ENCODE results near the gene SIGLEC1. TPM values are rescaled to one million over a fixed set of nuclear protein-coding genes. Genes with fewer than 3 reads are reported as not detected.

The SIGLEC1 gene
- total RNA-seq, 1 experiment from 2014 or later, result not detected

DNA sequence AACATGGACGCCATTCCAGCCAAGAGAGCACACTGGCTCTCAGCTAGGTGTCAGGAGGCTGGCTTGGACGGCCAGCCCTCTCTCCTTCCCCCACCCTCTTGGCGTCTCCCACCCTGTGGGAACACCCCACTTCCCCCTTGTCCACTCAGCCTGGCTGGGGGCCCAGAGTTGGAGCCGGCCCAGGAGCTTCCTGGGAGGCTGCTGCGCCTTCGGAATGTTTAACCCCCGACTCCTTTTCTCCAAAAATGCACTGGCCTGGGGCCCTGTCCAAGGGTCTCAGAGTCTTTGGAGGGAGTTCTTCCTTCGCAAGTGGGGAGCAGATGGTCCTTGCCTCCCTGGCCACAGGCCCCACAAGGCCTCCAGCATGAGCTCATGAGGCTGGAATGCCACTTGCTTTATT, 34.7 kb downstream of the SIGLEC1 start:
- H3K27me3 ChIP-seq (replicated peaks; ENCODE audit: insufficient read depth, low read depth, low read length, poor library complexity), result peaks cover 37% of the 10 kb centered on the region
- intact Hi-C loops (cut with micrococcal nuclease; ENCODE audit: unreplicated experiment), result loop anchor here (5.0 to 10.0 kb wide), 2 partner anchors 180 to 407 kb away; no protein-coding TSS in a partner anchor
- CTCF ChIA-PET, result interaction anchor here (1.8 kb wide), 1 partner anchor 407 kb away, joined by 10 read pairs; no protein-coding TSS in a partner anchor
- BruUV-seq (replicated peaks), result no TSS peak
- no peaks in the 10 kb centered on the region for H3K9me3 ChIP-seq (ENCODE audit: low read depth, low read length, poor library complexity, severe bottlenecking)
- no peaks in the 10 kb centered on the region for H3K36me3 ChIP-seq (ENCODE audit: insufficient read depth, low read length, poor library complexity, severe bottlenecking)
- no peak overlapping the region for H3K4me3 ChIP-seq (ENCODE audit: low read depth, low read length, poor library complexity, severe bottlenecking)
- H3K4me1 ChIP-seq (ENCODE audit: insufficient read depth, low read length, poor library complexity, severe bottlenecking), result peaks cover 3% of the 10 kb centered on the region
- POLR2A ChIA-PET (ENCODE audit: low non-redundant PET), result no interaction called here
- DNase-seq (ENCODE audit: low spot score), result no peak
- no peak overlapping the region for H3K27ac ChIP-seq (ENCODE audit: low read depth, low read length, poor library complexity, severe bottlenecking)
- TF ChIP-seq EZH2 (IDR thresholded peaks at IDR 0.05; ENCODE audit: borderline replicate concordance, low read depth, low read length, poor library complexity, severe bottlenecking), result no peak
- TF ChIP-seq, protein P1, sequence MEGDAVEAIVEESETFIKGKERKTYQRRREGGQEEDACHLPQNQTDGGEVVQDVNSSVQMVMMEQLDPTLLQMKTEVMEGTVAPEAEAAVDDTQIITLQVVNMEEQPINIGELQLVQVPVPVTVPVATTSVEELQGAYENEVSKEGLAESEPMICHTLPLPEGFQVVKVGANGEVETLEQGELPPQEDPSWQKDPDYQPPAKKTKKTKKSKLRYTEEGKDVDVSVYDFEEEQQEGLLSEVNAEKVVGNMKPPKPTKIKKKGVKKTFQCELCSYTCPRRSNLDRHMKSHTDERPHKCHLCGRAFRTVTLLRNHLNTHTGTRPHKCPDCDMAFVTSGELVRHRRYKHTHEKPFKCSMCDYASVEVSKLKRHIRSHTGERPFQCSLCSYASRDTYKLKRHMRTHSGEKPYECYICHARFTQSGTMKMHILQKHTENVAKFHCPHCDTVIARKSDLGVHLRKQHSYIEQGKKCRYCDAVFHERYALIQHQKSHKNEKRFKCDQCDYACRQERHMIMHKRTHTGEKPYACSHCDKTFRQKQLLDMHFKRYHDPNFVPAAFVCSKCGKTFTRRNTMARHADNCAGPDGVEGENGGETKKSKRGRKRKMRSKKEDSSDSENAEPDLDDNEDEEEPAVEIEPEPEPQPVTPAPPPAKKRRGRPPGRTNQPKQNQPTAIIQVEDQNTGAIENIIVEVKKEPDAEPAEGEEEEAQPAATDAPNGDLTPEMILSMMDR (conservative IDR thresholded peaks at IDR 0.05; ENCODE audit: low read depth, low read length), result no peak

DNA sequence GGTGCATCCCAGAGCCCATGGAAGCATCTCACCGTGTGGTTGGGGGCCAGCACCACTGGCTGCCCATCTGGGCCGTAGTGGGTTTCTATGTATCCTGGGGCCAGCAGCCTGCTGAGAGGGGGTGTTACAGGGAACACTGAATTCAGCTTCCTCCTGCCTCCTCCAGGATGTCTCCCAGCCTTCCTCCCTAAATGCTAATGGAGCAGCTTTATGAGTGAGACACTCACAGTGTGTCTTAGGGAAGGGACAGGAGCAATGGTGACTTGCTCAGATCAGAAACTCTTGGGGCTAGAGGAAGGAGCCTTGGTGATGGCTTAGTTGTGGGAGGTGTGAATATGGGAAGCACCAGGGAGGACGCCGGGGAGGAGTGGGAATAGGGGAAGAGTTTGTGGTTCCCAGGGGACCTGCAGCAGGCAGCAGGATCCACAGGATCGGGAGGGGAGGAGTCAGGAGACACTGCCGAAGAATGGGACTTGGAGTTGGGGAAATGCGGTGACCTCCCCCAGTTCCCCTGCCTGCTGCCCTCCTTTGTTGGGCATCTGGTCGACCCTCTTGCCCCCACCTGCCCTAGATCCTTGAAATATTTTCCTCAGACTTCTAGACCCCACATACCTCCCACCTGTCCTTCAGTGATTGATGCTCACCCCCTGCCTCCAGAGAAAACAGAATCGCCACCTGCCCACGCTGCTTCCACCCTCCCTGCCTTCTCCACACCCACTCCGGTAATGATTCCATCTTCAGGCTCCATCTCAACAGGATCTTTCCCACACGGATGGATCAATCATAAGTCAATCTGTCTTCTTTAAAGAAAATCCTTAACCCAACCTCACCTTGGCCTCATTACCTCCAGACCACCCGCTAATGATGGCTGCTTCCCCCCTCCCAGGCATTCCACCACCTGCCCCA, 37.2 kb downstream of the SIGLEC1 start:
- no peak for TF ChIP-seq EZH2 (IDR thresholded peaks at IDR 0.05; ENCODE audit: borderline replicate concordance, low read depth, low read length, poor library complexity, severe bottlenecking)
- TF ChIP-seq, protein P1 (conservative IDR thresholded peaks at IDR 0.05; ENCODE audit: low read depth, low read length), result no peak
- no peaks in the 10 kb centered on the region for H3K9me3 ChIP-seq (ENCODE audit: low read depth, low read length, poor library complexity, severe bottlenecking)
- ChIA-PET CTCF (interaction anchor here (1.8 kb wide), 1 partner anchor 35 kb away, joined by 25 read pairs; no protein-coding TSS in a partner anchor), POLR2A (ENCODE audit: low non-redundant PET) (no interaction called here)
- no TSS peak for BruUV-seq (replicated peaks)
- intact Hi-C loops (cut with micrococcal nuclease; ENCODE audit: unreplicated experiment), result loop anchor here (5.0 to 10.0 kb wide), 2 partner anchors 182 to 410 kb away; no protein-coding TSS in a partner anchor
- peak; percentile 30 for DNase-seq (ENCODE audit: low spot score)
- peaks cover 45% of the 10 kb centered on the region for H3K27me3 ChIP-seq (replicated peaks; ENCODE audit: insufficient read depth, low read depth, low read length, poor library complexity)
- H3K36me3 ChIP-seq (ENCODE audit: insufficient read depth, low read length, poor library complexity, severe bottlenecking), result no peaks in the 10 kb centered on the region
- H3K4me3 ChIP-seq (ENCODE audit: low read depth, low read length, poor library complexity, severe bottlenecking), result no peak overlapping the region
- H3K27ac ChIP-seq (ENCODE audit: low read depth, low read length, poor library complexity, severe bottlenecking), result no peak overlapping the region
- peaks cover 3% of the 10 kb centered on the region for H3K4me1 ChIP-seq (ENCODE audit: insufficient read depth, low read length, poor library complexity, severe bottlenecking)

DNA sequence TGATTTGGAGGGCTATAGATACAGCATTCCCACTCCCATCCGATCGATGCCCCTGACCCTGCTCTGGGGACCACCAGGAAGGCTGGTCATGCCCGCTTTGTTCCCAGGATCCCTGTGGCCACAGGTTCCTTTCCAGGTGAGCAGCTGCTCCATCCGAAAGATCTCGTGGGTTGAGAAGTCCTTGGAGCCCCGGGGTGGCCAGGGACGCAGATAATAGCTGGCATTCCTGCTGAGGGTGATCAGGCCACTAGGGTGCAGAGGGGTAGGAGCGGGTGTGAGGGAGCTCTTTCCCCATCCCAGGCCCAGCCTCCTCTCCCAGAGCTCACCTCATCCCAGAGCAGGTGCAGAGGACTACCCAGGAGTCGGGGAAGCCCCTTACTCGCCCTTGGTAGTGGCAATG, 38.0 kb downstream of the SIGLEC1 start:
- H3K4me1 ChIP-seq (ENCODE audit: insufficient read depth, low read length, poor library complexity, severe bottlenecking), result peaks cover 3% of the 10 kb centered on the region
- no peak overlapping the region for H3K4me3 ChIP-seq (ENCODE audit: low read depth, low read length, poor library complexity, severe bottlenecking)
- BruUV-seq (replicated peaks), result no TSS peak
- TF ChIP-seq, protein P1 (conservative IDR thresholded peaks at IDR 0.05; ENCODE audit: low read depth, low read length), result no peak
- no peak for TF ChIP-seq EZH2 (IDR thresholded peaks at IDR 0.05; ENCODE audit: borderline replicate concordance, low read depth, low read length, poor library complexity, severe bottlenecking)
- peaks cover 45% of the 10 kb centered on the region for H3K27me3 ChIP-seq (replicated peaks; ENCODE audit: insufficient read depth, low read depth, low read length, poor library complexity)
- H3K36me3 ChIP-seq (ENCODE audit: insufficient read depth, low read length, poor library complexity, severe bottlenecking), result no peaks in the 10 kb centered on the region
- H3K9me3 ChIP-seq (ENCODE audit: low read depth, low read length, poor library complexity, severe bottlenecking), result no peaks in the 10 kb centered on the region
- no peak for DNase-seq (ENCODE audit: low spot score)
- CTCF ChIA-PET, result no interaction called here
- POLR2A ChIA-PET (ENCODE audit: low non-redundant PET), result no interaction called here
- intact Hi-C loops (cut with micrococcal nuclease; ENCODE audit: unreplicated experiment), result loop anchor here (10.0 kb wide), 1 partner anchor 410 kb away; no protein-coding TSS in a partner anchor
- no peak overlapping the region for H3K27ac ChIP-seq (ENCODE audit: low read depth, low read length, poor library complexity, severe bottlenecking)
